Stomach smooth muscle (tissue), 2 donors: ENCODE results near the gene FZD10.

Experiments used
- H3K27ac ChIP-seq: one replicate; pipeline ENCODE4 v1.7.0; 2013; ENCODE audit warnings: mild to moderate bottlenecking, low read length, inconsistent platforms
- H3K27me3 ChIP-seq, 2 donors: one replicate each; pipeline ENCODE4 v1.7.0; 2013; ENCODE audit warnings: low read length in 2 of 2; ENCODE audit not compliant: insufficient read depth in 2 of 2, control insufficient read depth in 1 of 2
- H3K36me3 ChIP-seq, 2 donors: one replicate each; pipeline ENCODE4 v1.7.0; 2013; ENCODE audit warnings: low read length in 2 of 2; ENCODE audit not compliant: control insufficient read depth in 2 of 2, insufficient read depth in 2 of 2
- H3K4me1 ChIP-seq: one replicate; pipeline ENCODE4 v1.7.0; 2013; ENCODE audit warnings: low read length; ENCODE audit not compliant: control insufficient read depth, insufficient read depth
- H3K4me3 ChIP-seq, 2 donors: one replicate each; pipeline ENCODE4 v1.7.0; 2013; ENCODE audit warnings: low read length in 2 of 2
- H3K9ac ChIP-seq, 2 donors: one replicate each; pipeline ENCODE4 v1.7.0; 2013; ENCODE audit warnings: low read length in 2 of 2, mild to moderate bottlenecking in 1 of 2
- H3K9me3 ChIP-seq, 2 donors: one replicate each; pipeline ENCODE4 v1.7.0; 2013; ENCODE audit warnings: low read length in 2 of 2; ENCODE audit not compliant: control insufficient read depth in 2 of 2
- donor health status: healthy.
- donor health status: Pancreatic carcinoma.

The FZD10 gene

GRCh38 chr12:130122356-130122755, 39.9 kb upstream of the FZD10 start:
- no peaks in the 10 kb centered on the region for H3K36me3 ChIP-seq
- no peak overlapping the region for H3K9ac ChIP-seq
- H3K4me1 ChIP-seq: no peaks in the 10 kb centered on the region
- peaks cover 5 to 7% of the 10 kb centered on the region in 2 donors for H3K27me3 ChIP-seq
- no peak overlapping the region for H3K4me3 ChIP-seq
- H3K27ac ChIP-seq: no peak overlapping the region
- no peaks in the 10 kb centered on the region for H3K9me3 ChIP-seq

GRCh38 chr12:130124106-130124505, 38.2 kb upstream of the FZD10 start:
- no peak overlapping the region for H3K4me3 ChIP-seq
- H3K27me3 ChIP-seq: peaks cover 4 to 5% of the 10 kb centered on the region in 2 donors
- H3K9ac ChIP-seq: no peak overlapping the region

GRCh38 chr12:130124605-130125244, 37.5 kb upstream of the FZD10 start:
- Histone ChIP-seq H3K27me3 (peaks cover 4 to 5% of the 10 kb centered on the region in 2 donors), H3K9me3 (peaks cover 0 to 6% of the 10 kb centered on the region in 2 donors), H3K36me3 (no peaks in the 10 kb centered on the region), H3K4me3 (no peak overlapping the region), H3K27ac (no peak overlapping the region), H3K4me1 (no peaks in the 10 kb centered on the region), H3K9ac (no peak overlapping the region)

More at GRCh38 chr12:130124106-130124505, 38.2 kb upstream of the FZD10 start:
- Histone ChIP-seq H3K27ac (no peak overlapping the region), H3K36me3 (no peaks in the 10 kb centered on the region), H3K4me1 (no peaks in the 10 kb centered on the region), H3K9me3 (peaks cover 0 to 4% of the 10 kb centered on the region in 2 donors)

- no peaks in the 10 kb centered on the region for H3K4me1 ChIP-seq
- H3K36me3 ChIP-seq: no peaks in the 10 kb centered on the region
- H3K27me3 ChIP-seq: peaks cover 4 to 6% of the 10 kb centered on the region in 2 donors
- no peak overlapping the region for H3K4me3 ChIP-seq
- H3K27ac ChIP-seq: no peak overlapping the region
- no peak overlapping the region for H3K9ac ChIP-seq
- H3K9me3 ChIP-seq: peaks cover 0 to 6% of the 10 kb centered on the region in 2 donors
These were observed 36.2 kb upstream of the FZD10 start for GRCh38 chr12:130126023-130126432.

- H3K4me1 ChIP-seq: no peaks in the 10 kb centered on the region
- no peak overlapping the region for H3K27ac ChIP-seq
- no peaks in the 10 kb centered on the region for H3K36me3 ChIP-seq
- no peak overlapping the region for H3K4me3 ChIP-seq
- no peak overlapping the region for H3K9ac ChIP-seq
- H3K27me3 ChIP-seq: peaks cover 3 to 10% of the 10 kb centered on the region in 2 donors
- peaks cover 0 to 6% of the 10 kb centered on the region in 2 donors for H3K9me3 ChIP-seq
These were observed 34.7 kb upstream of the FZD10 start for GRCh38 chr12:130127532-130127911.

GRCh38 chr12:130127912-130128789, 34.1 kb upstream of the FZD10 start:
- Histone ChIP-seq H3K4me3 (no peak overlapping the region), H3K4me1 (no peaks in the 10 kb centered on the region), H3K36me3 (no peaks in the 10 kb centered on the region), H3K9ac (no peak overlapping the region), H3K27me3 (peaks cover 0 to 7% of the 10 kb centered on the region in 2 donors), H3K9me3 (peaks cover 0 to 6% of the 10 kb centered on the region in 2 donors), H3K27ac (no peak overlapping the region)

GRCh38 chr12:130128790-130129735, 33.2 kb upstream of the FZD10 start:
- Histone ChIP-seq H3K9me3 (peaks cover 0 to 6% of the 10 kb centered on the region in 2 donors), H3K27me3 (peaks cover 3 to 13% of the 10 kb centered on the region in 2 donors), H3K4me3 (no peak overlapping the region), H3K4me1 (no peaks in the 10 kb centered on the region), H3K9ac (no peak overlapping the region), H3K27ac (no peak overlapping the region), H3K36me3 (no peaks in the 10 kb centered on the region)

- Histone ChIP-seq H3K27me3 (peaks cover 6 to 13% of the 10 kb centered on the region in 2 donors), H3K4me1 (no peaks in the 10 kb centered on the region), H3K36me3 (no peaks in the 10 kb centered on the region)
These were observed 31.9 kb upstream of the FZD10 start for GRCh38 chr12:130130346-130130745.

GRCh38 chr12:130131025-130131424, 31.2 kb upstream of the FZD10 start:
- Histone ChIP-seq H3K4me1 (no peaks in the 10 kb centered on the region), H3K27me3 (peaks cover 6 to 13% of the 10 kb centered on the region in 2 donors), H3K27ac (no peak overlapping the region)

More at GRCh38 chr12:130130346-130130745, 31.9 kb upstream of the FZD10 start:
- Histone ChIP-seq H3K4me3 (no peak overlapping the region), H3K9me3 (peaks cover 3 to 6% of the 10 kb centered on the region in 2 donors), H3K9ac (no peak overlapping the region), H3K27ac (no peak overlapping the region)

GRCh38 chr12:130131801-130132200, 30.5 kb upstream of the FZD10 start:
- no peak overlapping the region for H3K27ac ChIP-seq
- no peaks in the 10 kb centered on the region for H3K4me1 ChIP-seq
- H3K27me3 ChIP-seq: peaks cover 6 to 13% of the 10 kb centered on the region in 2 donors

More at GRCh38 chr12:130131025-130131424, 31.2 kb upstream of the FZD10 start:
- peaks cover 4 to 6% of the 10 kb centered on the region in 2 donors for H3K9me3 ChIP-seq
- no peaks in the 10 kb centered on the region for H3K36me3 ChIP-seq
- H3K9ac ChIP-seq: no peak overlapping the region
- no peak overlapping the region for H3K4me3 ChIP-seq

More at GRCh38 chr12:130131801-130132200, 30.5 kb upstream of the FZD10 start:
- Histone ChIP-seq H3K36me3 (no peaks in the 10 kb centered on the region), H3K4me3 (no peak overlapping the region), H3K9me3 (peaks cover 4 to 6% of the 10 kb centered on the region in 2 donors), H3K9ac (no peak overlapping the region)
